ENCODE data around the gene BMAL1. TPM values are rescaled to one million over a fixed set of nuclear protein-coding genes. Genes with fewer than 3 reads are reported as not detected.

BMAL1 gene
- polyA plus RNA-seq, 2 donors, result 9.1 to 9.2 TPM

DNA sequence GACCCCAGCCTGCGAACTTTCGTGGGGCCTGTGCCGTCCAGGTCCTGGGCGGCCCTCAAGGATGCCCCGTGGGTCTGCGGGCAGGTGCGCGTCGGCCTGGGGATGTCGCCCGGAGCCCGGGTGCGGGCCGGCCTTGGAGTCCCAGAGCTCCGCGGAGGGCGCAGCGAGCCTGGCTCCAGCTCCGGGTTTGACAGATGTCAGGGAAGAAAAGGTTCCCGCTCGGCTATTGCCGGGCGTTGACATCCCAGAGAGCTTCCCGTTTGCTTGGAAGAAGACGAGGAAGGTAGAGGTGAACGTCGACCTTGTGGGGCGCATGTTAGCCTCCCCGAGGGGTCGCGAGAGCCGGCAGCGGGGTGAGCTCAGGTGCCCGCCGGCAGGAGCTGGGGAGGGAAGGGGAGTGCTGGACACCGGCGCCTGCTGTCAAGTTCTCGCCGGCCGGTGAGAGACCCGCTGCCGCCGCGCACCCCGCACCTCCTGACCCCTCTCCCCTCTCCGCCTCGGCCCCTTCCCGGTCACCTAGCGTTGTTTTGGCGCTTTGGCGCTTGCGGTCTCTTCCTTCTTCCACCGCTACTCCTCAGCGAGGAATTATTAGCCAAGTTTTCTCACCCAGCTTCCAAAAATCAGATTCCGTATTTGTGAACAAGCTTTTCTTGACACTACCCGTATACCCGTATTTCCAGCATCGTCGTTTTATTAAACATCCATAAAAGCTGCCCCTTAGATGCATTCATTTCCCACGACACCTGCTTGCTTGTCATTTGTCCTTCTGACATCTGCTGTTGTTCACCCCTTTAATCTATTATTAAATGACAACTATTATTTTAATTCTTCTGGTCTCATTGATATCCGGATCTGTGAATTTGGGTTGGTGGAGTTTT, 1.3 kb downstream of the BMAL1 start:
- no peaks in the 10 kb centered on the region for H3K27me3 ChIP-seq (ENCODE audit: control insufficient read depth in 1 of 2, insufficient read depth in 2 of 2, low read length in 2 of 2)
- peaks cover 0 to 6% of the 10 kb centered on the region in 2 donors for H3K36me3 ChIP-seq (ENCODE audit: control insufficient read depth in 2 of 2, insufficient read depth in 2 of 2, low read length in 1 of 2)
- H3K4me1 ChIP-seq (ENCODE audit: control insufficient read depth in 2 of 2, insufficient read depth in 2 of 2, low read length in 1 of 2), result peaks cover 4 to 8% of the 10 kb centered on the region in 2 donors
- 7% methylated on average over 53 to 61 of the region's 61 CpGs for WGBS, 2 donors
- no peak overlapping the region for H3K27ac ChIP-seq (ENCODE audit: low read depth in 2 of 2, low read length in 1 of 2)
- no peaks in the 10 kb centered on the region for H3K9me3 ChIP-seq (ENCODE audit: control insufficient read depth in 2 of 2, insufficient read depth in 1 of 2, low read depth in 1 of 2, low read length in 1 of 2)
- H3K4me3 ChIP-seq (ENCODE audit: low read depth in 1 of 2, low read length in 2 of 2), result peak overlapping the region; percentile 77 to 98

DNA sequence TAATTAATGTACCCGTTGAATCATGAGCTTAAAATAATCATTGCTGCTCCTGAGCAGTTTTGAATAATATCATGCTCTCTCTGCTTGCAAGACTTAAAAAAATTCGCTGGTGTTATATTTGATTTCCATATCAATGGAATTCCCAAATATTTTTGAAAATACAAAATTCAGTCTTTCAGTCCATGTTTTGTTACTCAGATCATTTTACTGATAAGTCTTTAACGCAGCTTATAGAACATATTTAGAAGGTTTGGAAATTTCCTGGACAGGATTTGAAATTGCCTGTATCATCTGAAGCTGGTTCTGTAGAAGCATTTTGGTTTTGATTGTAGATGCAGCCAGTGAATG, 1.9 kb downstream of the BMAL1 start:
- Histone ChIP-seq H3K36me3 (ENCODE audit: control insufficient read depth in 2 of 2, insufficient read depth in 2 of 2, low read length in 1 of 2) (peaks cover 0 to 6% of the 10 kb centered on the region in 2 donors), H3K27ac (ENCODE audit: low read depth in 2 of 2, low read length in 1 of 2) (no peak overlapping the region), H3K4me1 (ENCODE audit: control insufficient read depth in 2 of 2, insufficient read depth in 2 of 2, low read length in 1 of 2) (peaks cover 4 to 8% of the 10 kb centered on the region in 2 donors), H3K27me3 (ENCODE audit: control insufficient read depth in 1 of 2, insufficient read depth in 2 of 2, low read length in 2 of 2) (no peaks in the 10 kb centered on the region), H3K9me3 (ENCODE audit: control insufficient read depth in 2 of 2, insufficient read depth in 1 of 2, low read depth in 1 of 2, low read length in 1 of 2) (no peaks in the 10 kb centered on the region), H3K4me3 (ENCODE audit: low read depth in 1 of 2, low read length in 2 of 2) (peak overlapping the region in 1 of 2 donors; percentile 77)
- 76 to 80% methylated on average over 3 of the region's 3 CpGs for WGBS, 2 donors

DNA sequence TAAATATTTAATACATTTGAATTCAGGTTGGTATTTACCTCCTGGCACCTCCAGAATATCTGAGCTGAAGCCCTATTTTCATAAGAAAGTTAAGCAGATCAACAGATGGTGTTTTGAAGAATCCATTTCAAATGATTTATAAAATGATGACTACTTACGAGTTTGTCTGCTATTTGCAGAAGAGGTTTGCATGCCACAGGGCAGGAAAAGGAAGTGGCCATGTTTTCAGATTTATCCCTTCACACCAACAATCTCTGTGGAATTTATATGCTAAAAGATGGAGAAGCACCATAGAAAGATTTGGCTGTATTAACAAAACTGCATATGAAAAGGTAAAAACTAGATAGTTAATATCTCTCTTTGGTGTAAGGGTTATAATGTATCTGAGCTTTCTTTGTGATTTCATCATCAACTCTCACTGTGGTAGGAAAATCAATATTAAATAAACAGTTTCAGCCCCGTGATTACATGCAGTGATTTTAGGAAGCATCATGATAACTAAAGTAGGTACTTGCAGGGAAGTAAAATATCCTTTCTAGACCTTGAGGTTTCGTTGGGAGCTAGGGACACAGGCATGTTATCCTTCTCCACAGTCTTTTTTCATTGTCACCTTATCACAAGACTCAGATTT, 2.6 kb downstream of the BMAL1 start:
- peaks cover 4 to 8% of the 10 kb centered on the region in 2 donors for H3K4me1 ChIP-seq (ENCODE audit: control insufficient read depth in 2 of 2, insufficient read depth in 2 of 2, low read length in 1 of 2)
- H3K4me3 ChIP-seq (ENCODE audit: low read depth in 1 of 2, low read length in 2 of 2), result no peak overlapping the region
- WGBS, 2 donors, result 53 to 69% methylated on average over 3 of the region's 3 CpGs
- no peak overlapping the region for H3K27ac ChIP-seq (ENCODE audit: low read depth in 2 of 2, low read length in 1 of 2)
- H3K9me3 ChIP-seq (ENCODE audit: control insufficient read depth in 2 of 2, insufficient read depth in 1 of 2, low read depth in 1 of 2, low read length in 1 of 2), result no peaks in the 10 kb centered on the region
- H3K27me3 ChIP-seq (ENCODE audit: control insufficient read depth in 1 of 2, insufficient read depth in 2 of 2, low read length in 2 of 2), result no peaks in the 10 kb centered on the region
- peaks cover 0 to 6% of the 10 kb centered on the region in 2 donors for H3K36me3 ChIP-seq (ENCODE audit: control insufficient read depth in 2 of 2, insufficient read depth in 2 of 2, low read length in 1 of 2)

DNA sequence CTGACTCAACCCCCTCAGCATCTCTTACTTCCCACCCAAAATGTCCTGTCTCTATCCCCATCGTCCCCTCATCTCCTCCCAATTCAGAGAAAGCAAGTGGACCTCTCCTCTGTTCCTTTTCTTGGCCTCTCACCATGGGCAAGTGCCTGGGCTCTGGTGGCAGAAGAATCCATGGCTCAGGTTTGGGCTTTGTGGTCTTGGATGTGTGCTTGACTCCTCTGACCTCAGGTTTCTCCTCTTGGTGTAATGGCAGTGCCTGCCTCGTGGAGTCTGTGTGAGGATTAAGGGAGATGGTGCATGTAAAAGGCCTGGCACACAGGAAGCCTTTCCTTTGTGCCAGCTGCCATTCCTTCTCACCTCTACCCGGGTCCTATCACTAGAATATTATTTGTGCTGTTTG, 3.2 kb downstream of the BMAL1 start:
- 63 to 74% methylated on average over 3 of the region's 3 CpGs for WGBS, 2 donors
- peaks cover 4 to 8% of the 10 kb centered on the region in 2 donors for H3K4me1 ChIP-seq (ENCODE audit: control insufficient read depth in 2 of 2, insufficient read depth in 2 of 2, low read length in 1 of 2)

DNA sequence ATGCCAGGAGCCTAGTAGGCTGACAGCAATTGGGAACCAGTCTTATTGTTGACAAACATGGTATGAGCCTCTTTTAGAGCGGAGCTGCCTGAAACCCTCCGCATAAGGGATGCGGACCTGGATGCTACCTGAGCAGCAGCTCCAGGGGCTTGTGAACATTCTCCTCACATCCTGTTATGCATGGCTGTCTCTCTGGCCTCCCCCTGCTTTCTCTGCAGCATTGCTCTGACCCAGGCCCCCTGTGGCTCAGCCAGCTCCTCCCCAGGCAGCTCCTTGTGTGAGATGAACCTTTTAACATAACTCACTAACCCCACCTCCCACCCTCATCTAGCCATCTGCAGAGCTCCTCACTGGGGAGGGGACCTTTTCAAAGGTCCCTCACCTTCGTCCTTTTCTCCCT, 6.0 kb downstream of the BMAL1 start:
- Histone ChIP-seq H3K27ac (ENCODE audit: low read depth in 2 of 2, low read length in 1 of 2) (no peak overlapping the region), H3K4me1 (ENCODE audit: control insufficient read depth in 2 of 2, insufficient read depth in 2 of 2, low read length in 1 of 2) (peaks cover 4 to 8% of the 10 kb centered on the region in 2 donors), H3K27me3 (ENCODE audit: control insufficient read depth in 1 of 2, insufficient read depth in 2 of 2, low read length in 2 of 2) (no peaks in the 10 kb centered on the region), H3K36me3 (ENCODE audit: control insufficient read depth in 2 of 2, insufficient read depth in 2 of 2, low read length in 1 of 2) (peaks cover 0 to 6% of the 10 kb centered on the region in 2 donors), H3K9me3 (ENCODE audit: control insufficient read depth in 2 of 2, insufficient read depth in 1 of 2, low read depth in 1 of 2, low read length in 1 of 2) (no peaks in the 10 kb centered on the region), H3K4me3 (ENCODE audit: low read depth in 1 of 2, low read length in 2 of 2) (no peak overlapping the region)
- WGBS, 2 donors, result 80 to 85% methylated on average over 4 of the region's 4 CpGs

More for the DNA sequence above, 3.2 kb downstream of the BMAL1 start:
- Histone ChIP-seq H3K36me3 (ENCODE audit: control insufficient read depth in 2 of 2, insufficient read depth in 2 of 2, low read length in 1 of 2) (peaks cover 0 to 6% of the 10 kb centered on the region in 2 donors), H3K4me3 (ENCODE audit: low read depth in 1 of 2, low read length in 2 of 2) (no peak overlapping the region), H3K27ac (ENCODE audit: low read depth in 2 of 2, low read length in 1 of 2) (no peak overlapping the region), H3K9me3 (ENCODE audit: control insufficient read depth in 2 of 2, insufficient read depth in 1 of 2, low read depth in 1 of 2, low read length in 1 of 2) (no peaks in the 10 kb centered on the region), H3K27me3 (ENCODE audit: control insufficient read depth in 1 of 2, insufficient read depth in 2 of 2, low read length in 2 of 2) (no peaks in the 10 kb centered on the region)

DNA sequence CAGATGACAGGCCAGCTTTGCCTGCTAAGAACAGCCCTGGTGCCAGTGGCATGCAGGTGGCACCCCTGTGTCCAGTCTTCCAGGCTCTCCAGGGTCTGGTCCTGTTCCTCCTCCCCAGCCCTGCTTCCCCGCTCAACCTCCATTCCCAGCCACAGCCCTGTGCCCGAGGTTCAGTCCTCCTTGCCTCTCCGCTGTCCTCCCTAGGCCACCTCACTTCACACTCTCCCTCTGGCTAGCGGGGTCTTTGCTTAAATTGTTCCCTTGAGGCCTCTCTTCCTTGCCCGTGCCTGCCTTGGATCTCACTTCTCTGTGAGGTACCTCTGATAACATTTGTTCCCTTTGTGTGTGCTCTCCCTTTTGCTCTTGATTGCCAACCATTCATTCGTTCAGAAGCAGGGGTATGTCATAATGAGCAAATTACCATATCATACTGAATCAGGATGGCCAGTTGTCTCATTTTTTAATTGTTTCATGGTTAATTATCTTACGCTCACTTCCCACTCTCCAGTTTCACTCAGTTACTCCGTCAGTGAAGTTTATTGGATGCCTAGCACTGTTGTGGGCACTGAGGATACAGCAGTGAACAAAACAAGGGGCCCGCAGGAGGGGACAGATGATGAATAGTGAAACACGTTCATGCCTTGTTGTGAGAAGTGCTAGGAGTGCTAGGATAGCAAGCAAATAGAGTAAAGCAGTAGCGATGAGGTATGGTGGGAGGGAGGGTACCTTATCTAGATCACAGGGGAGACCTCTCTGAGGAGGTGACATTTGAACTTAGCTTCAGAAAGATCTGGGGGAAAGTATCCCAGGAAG, 7.4 kb downstream of the BMAL1 start:
- WGBS, 2 donors, result 81 to 87% methylated on average over 11 of the region's 11 CpGs
- Histone ChIP-seq H3K27ac (ENCODE audit: low read depth in 2 of 2, low read length in 1 of 2) (no peak overlapping the region), H3K9me3 (ENCODE audit: control insufficient read depth in 2 of 2, insufficient read depth in 1 of 2, low read depth in 1 of 2, low read length in 1 of 2) (no peaks in the 10 kb centered on the region)

DNA sequence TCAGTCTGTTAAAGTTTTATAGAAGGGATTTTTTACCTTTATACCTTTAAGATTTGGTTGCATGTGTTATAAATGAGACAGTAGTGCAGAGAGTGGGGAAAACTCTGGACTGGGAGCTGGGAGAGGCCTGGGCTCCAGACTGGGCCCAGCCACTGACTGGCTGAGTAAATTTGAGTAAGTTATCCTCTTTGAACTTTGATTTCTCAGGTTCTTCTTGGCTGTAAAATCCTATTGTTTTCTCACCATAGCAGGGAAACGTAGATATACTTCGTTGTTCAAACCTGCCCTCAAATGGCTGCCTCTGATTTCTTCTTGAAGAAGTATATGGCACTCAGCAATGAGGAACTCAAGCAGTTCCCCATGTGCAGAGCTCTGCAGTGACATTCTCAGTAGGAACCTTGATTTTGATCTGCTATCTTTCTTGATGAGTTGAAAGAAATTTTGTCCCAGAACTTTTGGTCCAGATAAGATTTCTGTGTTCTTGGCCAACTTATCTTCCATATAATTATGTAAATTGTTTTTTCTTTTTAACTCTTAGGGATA, 8.8 kb downstream of the BMAL1 start:
- WGBS, 2 donors, result 28 to 33% methylated on average over 2 of the region's 2 CpGs
- H3K4me3 ChIP-seq (ENCODE audit: low read depth in 1 of 2, low read length in 2 of 2), result no peak overlapping the region
- peaks cover 0 to 6% of the 10 kb centered on the region in 2 donors for H3K36me3 ChIP-seq (ENCODE audit: control insufficient read depth in 2 of 2, insufficient read depth in 2 of 2, low read length in 1 of 2)
- no peaks in the 10 kb centered on the region for H3K9me3 ChIP-seq (ENCODE audit: control insufficient read depth in 2 of 2, insufficient read depth in 1 of 2, low read depth in 1 of 2, low read length in 1 of 2)
- H3K27ac ChIP-seq (ENCODE audit: low read depth in 2 of 2, low read length in 1 of 2), result no peak overlapping the region
- H3K4me1 ChIP-seq (ENCODE audit: control insufficient read depth in 2 of 2, insufficient read depth in 2 of 2, low read length in 1 of 2), result peaks cover 3 to 4% of the 10 kb centered on the region in 2 donors
- no peaks in the 10 kb centered on the region for H3K27me3 ChIP-seq (ENCODE audit: control insufficient read depth in 1 of 2, insufficient read depth in 2 of 2, low read length in 2 of 2)

More for the DNA sequence above, 7.4 kb downstream of the BMAL1 start:
- H3K4me3 ChIP-seq (ENCODE audit: low read depth in 1 of 2, low read length in 2 of 2), result no peak overlapping the region
- no peaks in the 10 kb centered on the region for H3K27me3 ChIP-seq (ENCODE audit: control insufficient read depth in 1 of 2, insufficient read depth in 2 of 2, low read length in 2 of 2)
- peaks cover 0 to 6% of the 10 kb centered on the region in 2 donors for H3K36me3 ChIP-seq (ENCODE audit: control insufficient read depth in 2 of 2, insufficient read depth in 2 of 2, low read length in 1 of 2)
- H3K4me1 ChIP-seq (ENCODE audit: control insufficient read depth in 2 of 2, insufficient read depth in 2 of 2, low read length in 1 of 2), result peaks cover 4 to 8% of the 10 kb centered on the region in 2 donors

DNA sequence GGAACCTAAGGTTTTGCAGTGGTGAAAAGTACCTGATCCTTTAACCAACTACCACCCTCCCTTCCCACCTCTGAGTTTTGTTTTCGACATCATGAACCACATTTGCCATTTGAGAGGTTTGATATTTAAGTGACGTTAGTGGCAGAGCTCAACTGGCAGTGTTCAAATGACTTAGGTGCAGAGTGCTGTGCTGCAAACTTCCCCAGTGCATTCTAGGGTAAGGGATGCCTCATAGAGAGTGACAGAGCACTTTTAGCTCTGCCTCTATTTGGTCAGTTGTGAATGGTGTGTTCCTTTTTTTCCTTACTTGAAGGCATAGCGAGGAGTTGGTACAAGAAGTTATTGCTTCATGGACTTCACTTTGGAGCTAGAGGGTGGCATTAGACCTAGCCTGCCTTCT, 9.4 kb downstream of the BMAL1 start:
- H3K27ac ChIP-seq (ENCODE audit: low read depth in 2 of 2, low read length in 1 of 2), result no peak overlapping the region
- H3K4me3 ChIP-seq (ENCODE audit: low read depth in 1 of 2, low read length in 2 of 2), result no peak overlapping the region
- H3K4me1 ChIP-seq (ENCODE audit: control insufficient read depth in 2 of 2, insufficient read depth in 2 of 2, low read length in 1 of 2), result peaks cover 0 to 4% of the 10 kb centered on the region in 2 donors
- peaks cover 0 to 4% of the 10 kb centered on the region in 2 donors for H3K36me3 ChIP-seq (ENCODE audit: control insufficient read depth in 2 of 2, insufficient read depth in 2 of 2, low read length in 1 of 2)
- WGBS, 2 donors, result 86 to 91% methylated on average over 3 of the region's 3 CpGs
- H3K9me3 ChIP-seq (ENCODE audit: control insufficient read depth in 2 of 2, insufficient read depth in 1 of 2, low read depth in 1 of 2, low read length in 1 of 2), result no peaks in the 10 kb centered on the region
- H3K27me3 ChIP-seq (ENCODE audit: control insufficient read depth in 1 of 2, insufficient read depth in 2 of 2, low read length in 2 of 2), result no peaks in the 10 kb centered on the region

DNA sequence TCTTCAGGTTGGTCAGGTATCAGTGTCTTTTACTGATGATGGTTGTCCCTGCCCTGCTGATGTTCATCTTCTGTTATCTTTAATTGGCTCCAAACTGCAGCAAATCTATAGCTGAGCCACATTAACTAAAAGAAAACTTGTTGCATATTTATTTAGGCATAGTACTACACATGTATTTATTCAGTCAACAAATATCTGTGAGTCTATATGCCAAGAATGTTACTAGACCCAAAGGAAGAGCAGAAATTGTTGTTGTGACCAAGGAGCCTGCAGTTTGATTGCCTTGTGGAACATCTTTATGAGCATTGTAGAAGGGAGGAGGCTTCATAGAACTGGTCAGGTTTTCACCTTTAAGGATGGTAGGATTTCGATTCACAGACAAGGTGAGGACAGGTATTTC, 10.1 kb downstream of the BMAL1 start:
- H3K27me3 ChIP-seq (ENCODE audit: control insufficient read depth in 1 of 2, insufficient read depth in 2 of 2, low read length in 2 of 2), result no peaks in the 10 kb centered on the region
- H3K9me3 ChIP-seq (ENCODE audit: control insufficient read depth in 2 of 2, insufficient read depth in 1 of 2, low read depth in 1 of 2, low read length in 1 of 2), result no peaks in the 10 kb centered on the region
- 78 to 89% methylated on average over 1 of the region's 1 CpG for WGBS, 2 donors
- H3K4me3 ChIP-seq (ENCODE audit: low read depth in 1 of 2, low read length in 2 of 2), result no peak overlapping the region
- H3K36me3 ChIP-seq (ENCODE audit: control insufficient read depth in 2 of 2, insufficient read depth in 2 of 2, low read length in 1 of 2), result peaks cover 0 to 3% of the 10 kb centered on the region in 2 donors
- no peak overlapping the region for H3K27ac ChIP-seq (ENCODE audit: low read depth in 2 of 2, low read length in 1 of 2)
- H3K4me1 ChIP-seq (ENCODE audit: control insufficient read depth in 2 of 2, insufficient read depth in 2 of 2, low read length in 1 of 2), result peaks cover 0 to 4% of the 10 kb centered on the region in 2 donors

Measured in esophagus (tissue), 2 donors.